GM18861 (cell line): ENCODE measurements around the gene SLC10A2.
"Not testable (repeated sequence)": the region's sequence is repeated elsewhere in the genome, so short reads cannot be mapped to it uniquely, and the experiment has no call there.

Experiments
- ATAC-seq: cut with Tn5 transposase; IDR thresholded peaks from one replicate; pipeline ENCODE4 v1.9.1; 2021; ENCODE audit not compliant: unreplicated experiment

Gene SLC10A2, protein sequence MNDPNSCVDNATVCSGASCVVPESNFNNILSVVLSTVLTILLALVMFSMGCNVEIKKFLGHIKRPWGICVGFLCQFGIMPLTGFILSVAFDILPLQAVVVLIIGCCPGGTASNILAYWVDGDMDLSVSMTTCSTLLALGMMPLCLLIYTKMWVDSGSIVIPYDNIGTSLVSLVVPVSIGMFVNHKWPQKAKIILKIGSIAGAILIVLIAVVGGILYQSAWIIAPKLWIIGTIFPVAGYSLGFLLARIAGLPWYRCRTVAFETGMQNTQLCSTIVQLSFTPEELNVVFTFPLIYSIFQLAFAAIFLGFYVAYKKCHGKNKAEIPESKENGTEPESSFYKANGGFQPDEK

DNA sequence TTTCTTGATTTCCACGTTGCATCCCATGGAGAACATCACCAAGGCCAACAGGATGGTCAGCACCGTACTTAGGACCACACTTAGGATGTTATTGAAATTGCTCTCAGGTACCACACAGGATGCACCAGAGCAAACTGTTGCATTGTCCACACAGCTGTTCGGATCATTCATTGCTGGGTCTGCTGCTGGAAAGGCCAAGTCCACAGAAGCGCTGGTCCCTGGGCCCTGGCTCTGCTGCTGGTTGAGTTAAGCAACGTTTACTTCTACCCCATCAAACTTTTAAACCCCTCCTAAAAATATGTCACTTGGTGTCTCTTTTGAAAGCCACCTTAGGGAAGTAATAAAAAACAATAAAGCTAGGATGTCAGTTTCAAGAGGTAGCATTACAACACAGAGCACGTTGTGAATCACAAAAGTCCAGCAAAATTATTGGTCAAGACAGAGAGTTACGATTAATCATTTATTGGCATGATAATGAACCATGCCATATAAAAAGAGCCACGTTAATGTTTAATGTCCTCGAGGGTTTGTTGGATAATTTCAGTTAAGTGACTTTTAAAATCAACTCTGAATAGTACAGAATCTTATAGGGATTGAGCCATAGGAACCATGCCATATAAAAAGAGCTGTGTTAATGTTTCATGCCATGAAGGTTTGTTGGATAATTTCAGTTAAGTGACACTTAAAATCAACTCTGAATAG is at the start of gene SLC10A2:
Gene SLC10A2, minus strand, starts transcription at position 339 of the 702 bp plus-strand sequence. Its CDS starts 168 bp downstream, at position 171.
- no peak for ATAC-seq

DNA sequence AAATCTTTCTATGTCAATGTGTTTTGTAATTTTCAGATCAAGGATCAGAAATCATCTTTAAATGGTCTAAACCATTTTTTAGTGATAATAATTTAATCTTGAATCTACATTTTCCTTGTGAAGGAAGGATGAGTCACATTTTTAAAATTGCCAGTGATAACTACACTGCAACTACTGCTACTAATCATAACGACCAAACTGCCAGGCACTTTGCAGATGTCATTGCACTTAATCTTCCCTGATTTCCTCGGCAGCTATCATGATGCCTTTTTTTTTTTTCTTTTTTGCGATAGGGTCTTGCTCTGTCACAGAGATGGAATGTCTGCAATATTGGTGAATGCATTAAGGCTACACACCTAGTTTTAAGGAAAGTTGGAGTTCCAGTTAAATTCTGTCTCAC is 41.4 kb upstream of the SLC10A2 start:
- ATAC-seq: no peak

DNA sequence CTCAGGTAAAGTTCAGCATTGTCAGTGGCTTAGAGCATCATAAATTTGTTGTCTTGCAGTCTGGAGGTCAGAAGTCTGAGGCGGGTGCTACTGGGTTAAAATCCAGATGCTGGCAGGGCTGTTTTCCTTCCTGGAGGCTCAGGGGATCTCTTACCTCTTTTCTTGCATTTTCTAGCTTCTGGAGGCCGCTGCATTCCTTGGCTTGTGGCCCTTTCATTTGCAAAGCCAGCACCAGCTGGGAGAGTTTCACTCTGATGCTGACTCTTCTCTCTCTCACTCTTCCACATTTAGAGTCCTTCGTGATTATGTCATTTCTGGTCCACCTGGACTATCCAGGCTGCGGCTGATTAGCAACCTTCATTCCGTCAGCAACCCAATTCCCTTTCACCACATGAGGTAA is 38.1 kb upstream of the SLC10A2 start:
- no peak for ATAC-seq

DNA sequence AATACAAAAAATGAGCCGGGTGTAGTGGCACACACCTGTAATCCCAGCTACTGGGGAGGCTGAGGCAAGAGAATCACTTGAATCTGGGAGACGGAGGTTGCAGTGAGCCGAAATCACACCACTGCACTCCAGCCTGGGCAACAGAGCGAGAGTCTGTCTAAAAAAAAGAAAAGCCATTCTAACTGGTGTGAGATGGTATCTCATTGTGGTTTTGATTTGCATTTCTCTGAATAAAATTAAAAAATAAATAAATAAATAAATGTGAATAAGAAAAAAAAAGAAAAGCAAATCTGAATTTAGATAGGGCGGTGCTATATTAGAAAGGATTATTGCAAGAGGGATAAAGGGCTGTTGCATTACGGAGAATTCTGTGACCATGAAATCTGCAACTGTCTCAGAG is 37.2 kb upstream of the SLC10A2 start:
- ATAC-seq: not testable (repeated sequence)

DNA sequence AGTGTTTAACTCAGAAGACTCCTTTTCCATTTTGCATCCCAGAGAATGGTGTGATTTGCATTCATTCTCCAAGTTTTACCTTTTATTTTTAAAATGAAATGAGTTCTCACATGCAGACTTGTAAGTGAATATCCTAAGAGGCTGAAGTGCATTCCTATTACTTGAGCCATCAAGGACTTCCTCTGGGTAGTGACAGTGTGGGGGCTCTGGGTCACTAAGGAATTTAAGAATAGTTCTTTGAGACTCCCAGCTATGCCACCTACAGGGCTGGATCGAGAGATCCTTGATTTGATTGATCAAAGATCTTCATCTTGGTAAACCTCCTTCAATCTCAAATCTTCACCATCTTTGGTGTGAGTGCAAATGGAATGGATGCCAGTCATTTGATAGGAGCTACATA is 36.3 kb upstream of the SLC10A2 start:
- no peak for ATAC-seq

DNA sequence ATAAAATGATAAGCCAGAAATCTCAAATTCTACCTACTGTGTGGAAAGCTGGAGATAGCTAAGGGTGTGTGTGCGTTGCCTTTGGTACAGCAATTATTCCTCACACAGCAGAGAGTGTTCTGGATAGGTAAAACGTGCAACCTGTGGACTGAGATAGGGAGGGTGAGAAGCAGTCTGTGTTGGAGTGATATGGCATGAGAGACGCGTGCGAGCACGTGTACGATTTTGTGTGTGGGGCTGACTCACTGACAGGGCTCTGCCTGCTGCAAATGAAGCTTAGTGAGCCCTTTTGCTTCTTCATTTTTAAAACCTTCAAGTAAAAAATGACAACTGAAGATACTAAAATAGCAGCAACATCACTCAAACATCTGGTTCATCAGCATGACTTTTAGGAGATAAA is 35.7 kb upstream of the SLC10A2 start:
- no peak for ATAC-seq

DNA sequence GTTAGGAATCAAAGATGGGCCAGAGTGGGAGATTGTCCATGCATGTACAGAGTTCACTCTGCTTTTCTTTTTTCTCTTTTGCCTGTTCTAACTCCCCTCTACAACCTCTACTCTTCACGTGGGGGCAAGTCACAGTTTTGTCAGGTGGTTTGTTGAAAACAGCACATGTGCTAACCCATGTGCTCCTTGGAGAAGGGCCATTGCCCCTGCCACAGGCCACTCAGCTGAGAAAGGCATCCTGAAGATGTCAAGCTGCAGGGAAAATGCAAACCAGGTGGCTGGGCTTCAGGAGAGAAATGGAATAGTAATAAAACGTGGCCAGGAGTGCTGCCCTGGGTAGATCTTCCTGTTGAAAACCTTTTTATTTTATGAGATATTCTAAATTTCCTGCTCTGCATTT is 35.3 kb upstream of the SLC10A2 start:
- ATAC-seq: no peak

DNA sequence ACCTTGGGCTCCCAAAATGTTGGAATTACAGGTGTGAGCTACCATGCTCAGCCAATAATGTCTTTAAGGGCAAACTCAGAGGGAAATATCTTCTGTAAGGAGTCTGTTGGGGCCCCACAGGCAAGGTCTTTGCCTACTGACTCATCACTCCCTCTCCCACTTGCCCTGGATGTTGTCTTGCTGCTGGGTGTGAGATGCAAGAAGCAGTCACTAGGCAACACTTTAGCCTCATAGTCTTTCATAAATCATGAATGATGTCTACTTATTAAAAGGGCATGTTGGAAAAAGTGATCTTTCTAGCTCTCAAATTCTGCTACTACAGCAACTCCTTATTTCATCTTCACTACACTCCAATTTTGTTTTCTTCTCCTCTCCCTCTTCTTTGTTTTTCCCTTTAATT is 34.6 kb upstream of the SLC10A2 start:
- no peak for ATAC-seq

DNA sequence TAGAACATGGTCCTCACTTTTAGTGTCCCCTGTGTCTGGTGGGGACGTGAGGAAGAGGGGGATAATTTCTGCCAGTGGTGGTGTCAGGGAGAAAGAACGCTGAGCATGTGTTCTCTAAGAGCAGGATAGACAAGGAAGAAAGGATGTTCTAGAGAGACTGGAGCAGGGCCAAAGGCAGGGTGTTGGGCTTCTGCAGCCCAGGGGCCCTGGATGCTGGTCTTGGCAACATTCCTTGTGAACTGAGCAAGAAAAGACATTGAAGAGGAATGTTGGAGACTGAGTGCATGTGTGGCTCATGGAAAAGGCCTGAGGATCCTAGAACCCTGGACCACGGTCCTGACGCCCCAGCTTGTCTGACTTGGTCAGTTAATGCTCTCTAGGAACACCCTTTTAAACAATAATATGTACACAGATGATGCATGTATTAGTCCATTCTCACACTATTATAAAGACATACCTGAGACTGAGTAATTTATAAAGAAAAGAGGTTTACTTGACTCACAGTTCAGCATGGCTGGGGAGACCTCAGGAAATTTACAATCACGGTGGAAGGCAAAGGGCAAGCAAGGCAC is 33.6 kb upstream of the SLC10A2 start:
- no peak for ATAC-seq

DNA sequence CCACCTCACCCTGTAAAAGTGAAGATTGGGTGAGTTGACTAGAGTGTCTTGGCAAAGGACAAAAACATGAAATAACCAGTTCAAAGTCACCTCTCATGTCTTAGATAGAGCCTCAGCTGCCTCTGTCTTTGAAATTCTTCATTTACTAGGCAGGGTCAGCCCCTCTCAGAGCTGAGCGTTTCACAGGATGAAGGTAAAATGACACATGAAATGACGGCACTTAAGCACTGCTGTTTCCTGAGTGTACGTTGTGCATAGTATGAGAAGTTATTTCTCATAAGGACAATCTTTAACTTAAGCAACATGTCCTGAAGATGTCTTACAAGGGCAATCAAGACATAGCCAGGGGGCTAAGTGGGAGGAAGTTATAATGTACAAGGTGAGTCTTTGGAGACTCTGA is 32.3 kb upstream of the SLC10A2 start:
- no peak for ATAC-seq

DNA sequence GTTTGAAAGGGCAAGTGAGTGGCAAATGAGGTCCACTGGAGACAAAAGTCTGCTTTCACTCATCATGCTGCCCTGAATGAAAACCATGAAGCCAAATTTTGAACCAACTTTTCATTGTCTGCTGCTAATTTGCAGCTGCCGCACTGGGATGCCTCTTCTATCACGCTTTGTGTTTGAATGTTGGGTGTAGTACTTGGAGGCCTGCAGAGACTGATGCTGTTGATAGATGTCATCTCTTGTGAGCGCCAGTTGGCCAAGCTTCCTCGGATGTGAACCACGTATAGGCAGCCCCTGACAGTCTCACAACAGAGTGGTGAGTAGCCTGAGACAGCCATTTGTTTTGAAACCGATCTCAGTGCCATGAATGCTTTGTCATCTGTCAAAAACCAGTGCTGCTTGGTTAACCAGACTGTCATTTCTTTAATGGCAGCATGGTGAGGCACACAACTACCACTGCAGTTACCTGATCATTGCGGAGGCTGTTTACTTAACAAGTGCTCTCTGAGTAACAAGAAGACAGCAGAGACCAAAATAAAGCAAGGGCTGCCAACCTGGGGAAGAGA is 31.2 kb upstream of the SLC10A2 start:
- no peak for ATAC-seq

DNA sequence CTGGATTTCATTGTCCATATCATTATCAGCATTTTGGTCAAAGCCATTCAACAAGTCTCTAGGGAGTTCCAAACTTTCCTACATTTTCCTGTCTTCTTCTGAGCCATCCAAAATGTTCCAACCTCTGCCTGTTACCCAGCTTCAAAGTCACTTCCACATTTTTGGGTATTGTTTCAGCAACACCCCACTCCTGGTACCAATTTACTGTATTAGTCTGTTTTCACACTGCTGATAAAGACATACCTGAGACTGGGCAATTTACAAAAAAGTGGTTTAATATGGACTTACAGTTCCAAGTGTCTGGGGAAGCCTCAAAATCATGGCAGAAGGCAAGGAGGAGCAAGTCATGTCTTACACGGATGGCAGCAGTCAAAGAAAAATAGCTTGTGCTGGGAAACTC is 27.4 kb upstream of the SLC10A2 start:
- ATAC-seq: not testable (repeated sequence)

DNA sequence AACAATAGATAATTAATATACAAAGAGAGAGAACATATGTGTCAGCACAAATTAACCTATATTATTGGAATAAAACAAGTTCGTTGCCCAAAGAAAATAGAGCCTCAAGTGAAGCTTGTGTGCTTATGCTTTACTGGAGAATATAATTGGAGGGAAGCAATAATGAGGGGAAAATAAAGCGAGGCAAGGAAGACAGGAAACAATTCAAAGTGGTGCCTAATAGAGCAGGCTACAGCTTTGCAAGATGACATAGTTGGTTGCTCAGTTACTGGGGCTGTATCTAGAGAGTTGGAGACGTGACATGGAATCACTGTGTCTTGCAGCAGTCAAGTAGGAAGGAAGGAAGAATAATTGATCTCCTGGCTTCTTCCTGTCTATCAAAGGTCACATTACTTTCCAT is 21.1 kb upstream of the SLC10A2 start:
- no peak for ATAC-seq

DNA sequence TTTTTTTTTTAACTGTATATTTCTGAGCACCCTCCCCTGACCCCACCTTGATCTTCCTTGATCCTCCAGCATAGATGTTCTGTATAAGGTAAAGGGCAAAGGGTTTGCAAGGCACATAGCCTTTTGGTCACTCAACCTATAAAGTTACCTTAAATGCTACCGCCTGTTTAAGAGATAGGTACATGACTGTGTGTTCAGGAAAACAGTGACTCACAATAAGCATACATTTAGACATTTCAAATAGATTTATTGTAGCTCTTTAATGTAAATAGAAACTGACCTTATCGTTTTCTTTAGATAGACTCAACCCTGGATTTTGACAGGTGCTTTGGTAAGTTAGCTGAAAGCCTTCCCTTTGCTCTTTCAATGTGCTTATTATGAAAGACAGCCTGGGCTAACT is 15.2 kb upstream of the SLC10A2 start:
- no peak for ATAC-seq

DNA sequence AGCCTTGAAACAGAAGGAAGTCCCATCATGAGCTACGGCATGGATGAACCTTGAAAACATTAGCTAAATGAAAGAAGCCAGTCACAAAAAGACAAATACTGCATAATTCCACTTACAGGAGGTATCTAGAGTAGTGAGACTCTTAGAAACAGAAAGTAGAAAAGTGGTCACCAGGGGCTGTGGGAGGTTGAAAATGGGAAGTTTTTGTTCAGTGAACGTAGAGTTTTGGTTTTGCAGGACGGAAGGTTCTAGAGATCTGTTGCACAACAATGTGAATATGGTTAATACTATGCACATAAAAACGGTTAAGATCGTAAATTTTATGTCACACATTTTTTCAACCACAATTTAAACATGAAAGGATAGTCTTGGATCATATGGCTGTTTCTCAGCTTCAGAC is 11.9 kb upstream of the SLC10A2 start:
- peak; percentile 94 for ATAC-seq

DNA sequence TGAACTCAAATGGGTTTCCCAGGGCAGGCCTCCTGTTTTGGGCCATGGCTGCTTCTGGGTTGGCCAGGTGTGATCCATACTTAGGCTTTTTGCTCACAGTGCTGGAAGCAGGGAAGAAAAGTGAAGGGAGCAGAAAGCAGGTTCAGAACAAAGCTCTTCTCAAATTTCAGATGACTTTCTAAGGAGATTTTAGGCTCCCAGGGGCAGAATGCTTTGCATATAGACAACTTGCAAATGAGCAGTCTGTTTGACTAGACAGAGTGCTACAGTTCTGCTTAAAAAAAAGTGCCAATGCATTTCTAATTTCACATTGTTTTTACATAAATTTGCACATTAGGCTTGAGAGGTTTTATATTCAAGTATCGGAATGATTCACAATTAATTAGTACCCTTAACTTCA is 2.6 kb upstream of the SLC10A2 start:
- ATAC-seq: no peak

DNA sequence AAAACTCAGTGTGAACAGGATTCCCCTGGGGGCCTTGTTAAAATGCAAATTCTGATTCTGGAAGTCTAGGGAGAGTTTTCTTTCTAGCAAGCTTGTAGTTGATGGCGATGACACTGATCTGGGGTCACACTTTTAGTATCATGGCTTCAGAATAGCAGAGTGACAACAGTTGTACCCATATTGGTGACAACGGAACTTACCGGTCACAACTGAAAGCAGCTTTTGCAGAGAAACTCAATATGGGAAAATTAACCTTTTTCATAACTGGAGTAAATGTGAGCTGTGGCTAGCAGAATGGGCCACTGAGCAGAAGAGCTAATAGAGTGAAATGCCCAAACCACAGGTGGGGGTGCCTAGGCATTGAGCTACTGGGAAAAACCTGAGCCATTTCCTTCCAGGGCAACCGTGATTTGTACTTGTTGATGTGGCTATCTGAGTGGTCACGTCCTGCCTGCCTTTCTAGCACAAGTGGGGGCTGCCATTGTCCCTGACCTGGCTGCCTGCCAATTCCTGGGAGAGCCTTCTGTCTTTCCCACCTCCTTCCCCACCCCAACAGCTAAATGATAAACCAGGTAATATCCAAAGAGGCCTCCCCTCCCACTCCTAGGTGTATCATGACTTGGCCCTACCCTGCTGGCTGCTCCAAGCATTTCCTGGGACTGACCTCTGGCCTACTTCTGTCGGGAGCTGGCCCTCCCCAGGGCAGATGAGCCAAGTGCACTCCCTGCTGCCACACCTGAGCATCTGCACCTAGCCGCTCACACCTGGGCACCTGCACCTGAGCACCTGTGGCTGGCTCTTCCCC is 1.7 kb upstream of the SLC10A2 start:
- no peak for ATAC-seq

DNA sequence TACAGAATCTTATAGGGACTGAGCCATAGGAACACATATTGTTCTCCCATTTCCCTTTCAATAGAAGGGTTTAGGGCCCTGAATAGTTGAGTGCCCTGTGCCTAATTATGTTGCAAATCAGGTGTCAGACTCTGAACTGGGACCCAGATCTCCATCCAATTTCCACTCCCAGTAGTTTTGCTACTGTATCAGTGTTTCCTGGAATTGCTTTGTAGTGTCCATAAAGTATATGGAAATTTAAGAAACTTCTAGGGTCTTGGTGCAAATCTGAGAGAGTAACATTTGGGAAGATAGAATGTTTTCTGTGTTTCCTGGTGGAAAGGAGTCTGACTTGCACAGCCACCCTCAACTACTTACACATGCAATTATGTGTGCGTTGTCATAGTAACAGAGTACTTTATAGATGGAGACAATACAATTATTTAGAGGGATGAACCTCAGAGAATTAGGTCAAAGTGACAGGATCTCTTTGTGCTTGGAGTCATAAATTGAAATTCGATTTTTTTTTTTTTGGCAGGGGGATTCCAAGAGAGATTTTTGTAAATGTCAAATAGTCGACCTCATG is 646 bp upstream of the SLC10A2 start:
- no peak for ATAC-seq

DNA sequence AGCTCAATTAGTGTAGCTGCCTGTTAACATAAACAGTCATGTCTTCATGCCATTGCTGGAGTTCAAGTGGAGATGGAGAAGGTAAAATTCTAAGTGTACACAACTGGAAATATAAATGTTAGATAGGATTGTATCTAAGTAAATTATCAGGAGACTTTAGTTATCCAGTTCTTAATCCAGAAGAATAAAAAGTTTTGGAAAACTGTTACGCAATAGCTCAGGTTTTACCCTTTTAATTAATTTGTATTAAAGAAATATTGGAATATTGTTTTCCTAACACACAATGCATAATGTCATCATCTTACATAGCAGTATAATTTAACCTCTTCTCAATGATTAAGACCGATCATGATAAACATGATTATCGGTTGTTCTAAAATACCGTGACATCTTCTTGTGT is 2.8 kb downstream of the SLC10A2 start:
- no peak for ATAC-seq

DNA sequence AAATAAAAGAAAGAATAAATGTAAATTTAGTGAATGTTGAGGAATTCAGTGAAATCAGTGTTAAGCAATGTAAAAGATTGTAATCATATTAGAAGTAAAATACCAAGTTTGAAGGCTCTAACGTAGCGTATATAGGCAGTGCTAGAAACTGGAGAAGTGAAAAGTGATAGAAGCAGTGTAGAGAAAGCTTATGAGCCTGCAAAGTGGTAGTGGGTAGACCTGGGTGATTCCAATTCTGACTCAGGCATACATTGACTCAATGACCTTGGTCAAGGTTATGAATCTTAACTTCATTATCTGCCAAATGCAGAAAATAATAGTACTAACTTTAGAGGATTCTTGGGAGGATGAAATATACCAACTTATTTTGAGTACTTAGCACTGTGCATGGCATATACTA is 4.1 kb downstream of the SLC10A2 start:
- ATAC-seq: peak; percentile 61

DNA sequence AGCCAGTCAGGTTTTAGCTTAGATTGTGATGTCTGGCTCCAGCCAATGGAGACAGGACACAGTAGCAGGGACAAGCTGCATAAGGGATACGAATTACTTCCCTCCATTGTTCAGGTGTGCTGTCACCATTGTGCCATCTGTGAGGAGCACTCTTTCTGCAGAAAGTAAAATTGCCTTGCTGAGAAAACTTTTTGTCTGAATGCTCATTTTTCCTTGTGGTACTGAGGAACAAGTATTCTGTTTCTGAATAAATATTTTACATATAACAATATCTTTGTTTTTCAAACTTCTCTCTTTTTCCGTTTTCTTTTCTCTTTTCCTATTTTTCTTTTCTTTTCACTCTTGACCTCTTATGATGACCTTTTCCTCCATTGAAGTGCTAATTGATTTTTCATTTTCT is 10.2 kb downstream of the SLC10A2 start:
- no peak for ATAC-seq
